Mesothelial cell of epicardium (in vitro differentiated cells): ENCODE measurements around the gene SETD7. TPM values are rescaled to one million over a fixed set of nuclear protein-coding genes. Genes with fewer than 3 reads are reported as not detected.

Experiments
- DNase-seq, 2 experiments: peaks; one replicate each; pipeline ENCODE4 v3.0.0; 2021; ENCODE audit warnings: low spot score in 2 of 2; ENCODE audit not compliant: unreplicated experiment in 2 of 2
- H3K27ac Mint-ChIP-seq: 2 replicates; pipeline ENCODE4 v1.8.0; 2021; ENCODE audit warnings: mixed read lengths
- H3K27me3 Mint-ChIP-seq: 2 replicates; pipeline ENCODE4 v1.8.0; 2021; ENCODE audit warnings: low read depth, mixed read lengths
- H3K36me3 Mint-ChIP-seq: 2 replicates; pipeline ENCODE4 v1.8.0; 2021; ENCODE audit warnings: mixed read lengths
- H3K4me1 Mint-ChIP-seq: 2 replicates; pipeline ENCODE4 v1.8.0; 2021; ENCODE audit warnings: mixed read lengths
- H3K4me3 Mint-ChIP-seq: 2 replicates; pipeline ENCODE4 v1.8.0; 2021; ENCODE audit warnings: mild to moderate bottlenecking, moderate library complexity, mixed read lengths
- H3K9me3 Mint-ChIP-seq: 2 replicates; pipeline ENCODE4 v1.8.0; 2021; ENCODE audit warnings: mixed read lengths
- total RNA-seq: library from RNA; stranded (reverse); gene quantifications from 3 replicates; pipeline ENCODE4 v1.2.1, GENCODE V29; 2021
- TF ChIP-seq, protein P1 (sequence below): fragments of 200-600 bp; sonication (generic); IDR thresholded peaks from one replicate; pipeline ENCODE4 v1.5.0; 2021; ENCODE audit warnings: antibody characterized with exemption; ENCODE audit not compliant: unreplicated experiment

SETD7 gene
- total RNA-seq, 1 donor from 2014 or later, result 18.0 TPM

DNA sequence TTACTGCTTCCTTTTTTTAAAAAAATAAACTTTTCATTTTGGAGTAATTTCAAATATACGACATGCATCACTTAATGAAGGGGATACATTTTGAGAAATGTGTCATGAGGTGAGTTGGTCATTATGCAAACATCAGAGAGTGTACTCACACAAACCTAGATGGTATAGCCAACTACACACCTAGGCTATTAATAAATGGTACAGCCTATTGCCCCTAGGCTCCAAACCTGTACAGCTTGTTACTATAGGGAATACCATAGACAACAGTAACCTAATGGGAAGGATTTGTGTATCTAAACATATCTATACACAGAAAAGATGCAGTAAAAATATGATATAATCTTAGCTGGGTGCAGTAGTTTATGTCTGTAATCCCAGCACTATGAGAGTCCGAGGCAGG, 29.1 kb downstream of the SETD7 start:
- TF ChIP-seq, protein P1, sequence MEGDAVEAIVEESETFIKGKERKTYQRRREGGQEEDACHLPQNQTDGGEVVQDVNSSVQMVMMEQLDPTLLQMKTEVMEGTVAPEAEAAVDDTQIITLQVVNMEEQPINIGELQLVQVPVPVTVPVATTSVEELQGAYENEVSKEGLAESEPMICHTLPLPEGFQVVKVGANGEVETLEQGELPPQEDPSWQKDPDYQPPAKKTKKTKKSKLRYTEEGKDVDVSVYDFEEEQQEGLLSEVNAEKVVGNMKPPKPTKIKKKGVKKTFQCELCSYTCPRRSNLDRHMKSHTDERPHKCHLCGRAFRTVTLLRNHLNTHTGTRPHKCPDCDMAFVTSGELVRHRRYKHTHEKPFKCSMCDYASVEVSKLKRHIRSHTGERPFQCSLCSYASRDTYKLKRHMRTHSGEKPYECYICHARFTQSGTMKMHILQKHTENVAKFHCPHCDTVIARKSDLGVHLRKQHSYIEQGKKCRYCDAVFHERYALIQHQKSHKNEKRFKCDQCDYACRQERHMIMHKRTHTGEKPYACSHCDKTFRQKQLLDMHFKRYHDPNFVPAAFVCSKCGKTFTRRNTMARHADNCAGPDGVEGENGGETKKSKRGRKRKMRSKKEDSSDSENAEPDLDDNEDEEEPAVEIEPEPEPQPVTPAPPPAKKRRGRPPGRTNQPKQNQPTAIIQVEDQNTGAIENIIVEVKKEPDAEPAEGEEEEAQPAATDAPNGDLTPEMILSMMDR, result no peak
- Mint-ChIP-seq H3K4me3 (no peak overlapping the region), H3K36me3 (peaks cover 31% of the 10 kb centered on the region), H3K27me3 (no peaks in the 10 kb centered on the region), H3K27ac (no peak overlapping the region), H3K9me3 (no peaks in the 10 kb centered on the region), H3K4me1 (peaks cover 14% of the 10 kb centered on the region)
- DNase-seq, result no peak

DNA sequence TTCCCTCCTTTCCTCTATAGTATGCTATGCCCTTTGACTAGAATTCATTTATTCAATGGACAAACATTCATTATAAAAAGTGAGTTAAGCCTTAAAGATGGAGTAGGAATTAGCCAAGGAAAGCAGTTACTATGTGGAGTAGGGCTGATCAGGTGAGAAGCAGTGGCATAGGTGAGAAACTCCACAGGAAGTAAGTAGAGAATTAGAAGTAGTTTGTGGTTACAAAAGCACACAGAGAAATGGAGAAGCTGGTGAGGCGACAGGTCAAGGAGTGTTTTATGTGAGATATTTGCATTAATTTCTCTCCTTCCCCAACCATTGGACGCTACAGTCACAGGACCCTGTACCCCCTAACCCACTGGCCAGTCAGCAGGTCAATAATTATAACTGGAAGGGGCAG, 30.6 kb downstream of the SETD7 start:
- Mint-ChIP-seq H3K4me3 (no peak overlapping the region), H3K27ac (no peak overlapping the region), H3K4me1 (peaks cover 14% of the 10 kb centered on the region), H3K9me3 (no peaks in the 10 kb centered on the region), H3K36me3 (peaks cover 35% of the 10 kb centered on the region), H3K27me3 (no peaks in the 10 kb centered on the region)
- DNase-seq, result no peak
- TF ChIP-seq, protein P1, result no peak

DNA sequence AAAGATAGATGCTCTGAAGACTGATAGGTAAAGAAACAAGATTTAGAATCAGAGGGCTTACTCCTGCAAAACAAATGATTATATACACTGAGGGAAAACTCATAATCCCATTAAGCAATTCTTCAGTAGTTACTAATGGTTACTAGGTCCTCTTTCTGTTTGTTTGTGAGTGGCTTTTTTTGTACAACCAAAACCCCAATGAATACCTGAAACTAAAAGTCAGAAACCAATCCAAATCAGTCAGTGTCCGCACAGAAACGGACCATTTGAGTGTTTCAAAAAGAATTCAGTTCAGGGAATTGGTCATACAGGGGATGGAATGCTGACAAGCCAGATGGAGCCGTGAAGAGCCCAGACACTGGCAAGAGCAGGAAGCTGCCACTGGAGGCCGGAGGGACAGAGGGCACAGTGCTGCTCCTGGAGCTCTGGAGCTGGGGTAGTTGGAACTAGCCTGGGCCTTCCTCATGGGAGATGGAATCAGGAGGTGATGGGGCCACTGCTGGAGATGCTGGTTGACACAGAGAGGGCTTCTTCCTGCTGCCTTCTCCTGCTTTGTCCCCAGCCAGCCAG, 31.9 kb downstream of the SETD7 start:
- TF ChIP-seq, protein P1, result no peak
- DNase-seq, result no peak
- Mint-ChIP-seq H3K27ac (peak overlapping the region; percentile 62), H3K4me3 (no peak overlapping the region), H3K4me1 (peaks cover 14% of the 10 kb centered on the region), H3K9me3 (no peaks in the 10 kb centered on the region), H3K27me3 (no peaks in the 10 kb centered on the region), H3K36me3 (peaks cover 41% of the 10 kb centered on the region)

DNA sequence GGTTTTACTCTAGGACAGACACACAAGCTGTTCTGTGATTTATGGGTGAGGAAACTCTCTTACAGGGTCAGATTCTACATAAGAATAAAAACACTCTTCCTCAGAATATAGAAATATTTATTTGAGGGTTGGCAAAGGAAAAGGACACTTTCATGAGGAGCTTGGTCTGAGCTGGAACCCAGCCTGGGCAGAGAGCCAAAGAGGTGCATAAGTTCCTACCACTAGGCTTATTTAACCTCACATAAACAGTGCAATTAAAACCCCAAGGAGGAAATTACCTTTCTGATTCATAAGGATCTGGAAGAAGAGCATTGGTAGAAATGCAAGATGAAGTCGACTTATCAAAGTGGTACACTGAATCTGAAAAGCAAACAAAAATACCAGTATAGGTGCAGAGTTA, 32.9 kb downstream of the SETD7 start:
- peaks cover 14% of the 10 kb centered on the region for H3K4me1 Mint-ChIP-seq
- no peaks in the 10 kb centered on the region for H3K27me3 Mint-ChIP-seq
- no peak overlapping the region for H3K4me3 Mint-ChIP-seq
- DNase-seq, result no peak
- no peaks in the 10 kb centered on the region for H3K9me3 Mint-ChIP-seq
- peaks cover 42% of the 10 kb centered on the region for H3K36me3 Mint-ChIP-seq
- TF ChIP-seq, protein P1, result no peak
- no peak overlapping the region for H3K27ac Mint-ChIP-seq

DNA sequence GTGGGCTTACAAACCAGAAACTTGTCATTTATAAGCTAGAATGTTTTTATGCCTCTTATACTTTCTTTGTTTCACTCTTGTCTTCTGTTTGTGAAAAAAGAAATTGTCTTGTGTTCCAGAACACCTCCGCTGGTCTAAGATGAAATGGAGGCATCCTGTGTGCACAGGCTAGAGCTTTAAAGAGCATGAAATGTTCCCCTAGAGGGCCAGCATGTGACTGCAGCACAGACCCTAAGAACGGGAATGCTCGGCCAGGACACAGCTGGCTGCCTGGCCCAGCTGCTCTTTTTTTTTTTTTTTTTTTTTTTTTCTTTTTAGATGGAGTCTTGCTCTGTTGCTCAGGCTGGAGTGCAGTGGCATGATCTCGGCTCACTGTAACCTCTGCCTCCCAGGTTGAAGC, 33.6 kb downstream of the SETD7 start:
- H3K9me3 Mint-ChIP-seq, result no peaks in the 10 kb centered on the region
- H3K27me3 Mint-ChIP-seq, result no peaks in the 10 kb centered on the region
- no peak overlapping the region for H3K4me3 Mint-ChIP-seq
- no peak for DNase-seq
- TF ChIP-seq, protein P1, result no peak
- H3K36me3 Mint-ChIP-seq, result peaks cover 47% of the 10 kb centered on the region
- H3K4me1 Mint-ChIP-seq, result peaks cover 14% of the 10 kb centered on the region
- no peak overlapping the region for H3K27ac Mint-ChIP-seq
